Body of pancreas (tissue), 4 donors: Measurements from ENCODE around the gene PSMC6. TPM values are rescaled to one million over a fixed set of nuclear protein-coding genes. Genes with fewer than 3 reads are reported as not detected.
A peak's percentile ranks its signal among the peaks of the same experiment; 100 is the strongest.

ENCODE experiments used
- ATAC-seq: fragments of 150-250 bp; one replicate; pipeline ENCODE4 v1.9.1; 2016
- DNase-seq, 4 donors: peaks; one replicate each; pipeline ENCODE4 v3.0.0-alpha.2; 2019
- H3K27ac ChIP-seq, 4 donors: fragments of 200-600 bp; sonication (generic); 1 replicate in 3 of 4; 2 replicates in 1 of 4; pipeline versions ENCODE4 v1.5.1 to v1.6.1; 2016 to 2019; ENCODE audit warnings: mild to moderate bottlenecking in 1 of 4, mixed read lengths in 1 of 4, moderate library complexity in 1 of 4
- H3K27me3 ChIP-seq, 2 donors: fragments of 200-600 bp; sonication (generic); one replicate each; pipeline ENCODE4 v1.6.0; 2016; ENCODE audit warnings: mild to moderate bottlenecking in 1 of 2
- H3K36me3 ChIP-seq, 2 donors: fragments of 200-600 bp; sonication (generic); replicated peaks in 1 of 2; 2 replicates each; pipeline ENCODE4 v1.5.1; 2016; ENCODE audit warnings: low read depth in 2 of 2; ENCODE audit not compliant: insufficient read depth in 1 of 2
- H3K4me1 ChIP-seq: fragments of 200-600 bp; sonication (generic); one replicate; pipeline ENCODE4 v1.6.0; 2016
- H3K4me3 ChIP-seq, 2 donors: fragments of 200-600 bp; sonication (generic); 1 replicate in 1 of 2; 2 replicates in 1 of 2; pipeline ENCODE4 v1.5.1; 2016 to 2019
- H3K9me3 ChIP-seq, 3 donors: fragments of 200-600 bp; sonication (generic); 1 replicate in 2 of 3; 2 replicates in 1 of 3; pipeline ENCODE4 v1.5.1; 2016
- CTCF ChIP-seq, 7 experiments: fragments of 450-650 bp in 4 of 7; fragments of 200-600 bp in 3 of 7; sonication (generic) in 3 of 7; IDR thresholded peaks; one replicate each; pipeline ENCODE4 v1.5.1; 2016 to 2019; ENCODE audit warnings: antibody characterized with exemption in 7 of 7
- POLR2A ChIP-seq, 3 donors: fragments of 450-650 bp; IDR thresholded peaks; one replicate each; pipeline ENCODE4 v1.6.1; 2016; ENCODE audit warnings: antibody characterized with exemption in 3 of 3, mild to moderate bottlenecking in 2 of 3
- WGBS, 2 donors: methylation state at CpG; one replicate each; pipeline ENCODE4 v1.1.5; 2017; 5-methylcytosine and 5-hydroxymethylcytosine counted together
- intact Hi-C: fragments of 100-400 bp; cut with DNase I; formaldehyde crosslinking; loops from one replicate; pipeline ENCODE4 v1.15.1; 2023
- total RNA-seq, 2 donors: library from RNA; depleted of rRNA; stranded (reverse); fragments of >200 nt; gene quantifications; one replicate each; pipeline ENCODE4 v1.1.0, GENCODE V29; 2016

PSMC6 gene
- total RNA-seq, 2 donors from 2014 or later: 37.2 to 66.7 TPM

DNA sequence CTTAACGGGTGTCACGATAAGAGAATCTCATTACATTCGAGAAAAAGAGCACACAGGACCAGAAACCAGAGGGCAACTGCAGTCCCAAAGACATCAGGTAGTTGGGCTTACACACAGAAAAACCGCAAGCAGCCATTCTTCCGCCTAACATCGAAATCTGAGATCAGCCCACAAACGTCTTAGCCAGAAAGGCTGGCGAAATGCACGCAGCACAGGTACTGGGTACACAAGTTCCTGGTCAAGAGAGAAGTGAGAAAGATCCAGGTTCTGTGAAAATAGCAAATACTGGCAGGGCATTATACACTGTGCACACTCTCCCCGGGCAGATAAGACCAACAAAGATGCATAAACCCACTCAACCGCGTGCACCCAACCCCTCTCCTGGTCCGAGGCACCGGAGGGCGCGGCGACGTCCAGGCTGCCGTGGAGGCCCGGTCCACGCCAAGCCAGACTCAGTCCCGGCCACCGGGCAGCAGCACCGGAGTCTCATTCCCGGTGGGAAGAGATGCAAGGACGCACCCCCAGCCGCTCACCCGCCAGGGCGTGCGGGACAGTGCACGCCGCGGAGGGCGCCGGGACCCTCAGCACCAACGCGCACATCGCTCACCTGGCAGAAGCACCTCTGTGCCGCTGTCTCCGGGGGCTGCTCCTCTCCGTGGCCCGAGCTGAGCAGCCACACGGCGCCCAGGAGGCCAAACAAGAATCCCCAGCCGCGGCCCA lies 12.1 kb upstream of the PSMC6 start:
- peak; percentile 50 to 59 (median 54) for DNase-seq
- peaks cover 54% of the 10 kb centered on the region for H3K4me1 ChIP-seq

DNA sequence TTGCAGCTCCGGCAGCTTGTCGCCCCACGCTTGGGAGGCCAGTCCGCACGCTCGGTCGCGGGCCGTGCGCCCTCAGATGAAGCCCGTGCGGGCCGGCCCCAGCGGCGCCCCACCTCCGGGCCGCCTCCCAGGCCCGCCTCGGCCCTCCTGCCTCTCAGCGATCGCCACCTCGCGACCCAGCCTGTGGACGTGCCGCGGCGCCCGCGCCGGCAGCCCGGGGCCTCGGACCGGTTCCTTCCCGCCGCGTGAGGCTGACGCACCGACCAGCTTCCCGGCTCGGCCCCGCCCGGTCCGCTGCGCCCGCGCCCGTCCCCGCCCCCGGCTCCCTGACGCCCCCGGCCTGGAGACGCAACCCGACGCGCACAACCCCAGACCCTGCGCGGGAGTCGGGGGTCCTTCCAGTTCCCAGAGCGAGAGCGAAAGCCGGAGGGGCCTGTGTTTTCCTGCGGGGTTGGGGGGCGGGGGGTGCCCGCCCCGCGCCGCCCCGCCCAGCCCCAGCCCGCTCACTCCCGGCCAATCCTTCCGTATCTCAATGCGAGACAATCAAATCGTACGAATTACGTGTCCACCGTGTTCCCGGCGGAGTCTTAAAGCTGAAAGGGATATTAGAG lies 11.4 kb upstream of the PSMC6 start, which contains the start of gene ERO1A:
TSS of gene ERO1A (minus strand) at position 78 of the 611 bp plus-strand sequence. CDS start at position 1, 77 bp downstream.
- 0 to 1% methylated on average over 12 to 70 of the region's 78 CpGs for WGBS, 2 donors

More for the DNA sequence above, 12.1 kb upstream of the PSMC6 start:
- peak overlapping the region; percentile 69 for H3K4me3 ChIP-seq
- TF ChIP-seq CTCF (IDR thresholded peaks at IDR 0.05): peak in 1 of 7 experiments; percentile 16
- TF ChIP-seq POLR2A (IDR thresholded peaks at IDR 0.05): peak in 1 of 3 donors; percentile 70
- peak; percentile 30 for ATAC-seq
- WGBS, 2 donors: 0 to 1% methylated on average over 8 to 44 of the region's 46 CpGs
- peak overlapping the region; percentile 95 to 99 (median 98) for H3K27ac ChIP-seq
- intact Hi-C loops: no loop called here
- no peaks in the 10 kb centered on the region for H3K27me3 ChIP-seq
- H3K36me3 ChIP-seq: no peaks in the 10 kb centered on the region
- no peaks in the 10 kb centered on the region for H3K9me3 ChIP-seq

DNA sequence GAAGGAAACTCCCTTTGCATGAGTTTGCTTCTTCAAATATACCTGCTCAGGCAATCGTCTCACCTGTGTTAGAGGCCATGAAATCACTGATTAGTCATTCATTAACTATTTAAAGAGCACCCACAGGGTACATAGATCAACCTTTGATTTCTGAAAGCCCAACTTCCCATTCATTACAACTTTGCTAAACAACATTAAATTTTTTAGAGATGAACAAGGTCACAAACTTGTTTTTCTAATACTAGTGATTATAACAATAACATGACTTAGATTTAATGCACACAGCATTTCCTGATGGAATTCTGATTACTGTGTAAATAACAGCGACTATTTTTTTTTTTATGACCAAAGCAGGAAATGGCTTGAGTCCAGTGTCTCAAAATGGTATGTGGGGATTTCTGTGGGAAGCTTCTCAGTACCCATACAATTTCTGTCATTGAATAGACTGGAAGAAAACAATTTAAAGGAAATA lies 6.3 kb upstream of the PSMC6 start:
- TF ChIP-seq CTCF (IDR thresholded peaks at IDR 0.05) (peak in 1 of 7 experiments; percentile 5), POLR2A (IDR thresholded peaks at IDR 0.05) (no peak)
- Histone ChIP-seq H3K4me1 (peaks cover 38% of the 10 kb centered on the region), H3K9me3 (no peaks in the 10 kb centered on the region), H3K27me3 (no peaks in the 10 kb centered on the region), H3K27ac (peak overlapping the region; percentile 76 to 88 (median 79)), H3K4me3 (no peak overlapping the region), H3K36me3 (no peaks in the 10 kb centered on the region)
- ATAC-seq: peak; percentile 90
- WGBS, 2 donors: 5 to 9% methylated on average over 2 of the region's 2 CpGs
- intact Hi-C loops: no loop called here
- peak in 2 of 4 donors; percentile 29 to 39 for DNase-seq

More for the DNA sequence above, 11.4 kb upstream of the PSMC6 start, which contains the start of gene ERO1A:
- Histone ChIP-seq H3K36me3 (no peaks in the 10 kb centered on the region), H3K27me3 (no peaks in the 10 kb centered on the region), H3K4me1 (peaks cover 54% of the 10 kb centered on the region), H3K4me3 (peak within 1 kb of the TSS; percentile 69), H3K27ac (peak within 1 kb of the TSS; percentile 95 to 99 (median 98)), H3K9me3 (no peaks in the 10 kb centered on the region)
- peak; percentile 87 to 90 (median 88) for DNase-seq
- TF ChIP-seq CTCF (IDR thresholded peaks at IDR 0.05) (peak in 1 of 7 experiments; percentile 22), POLR2A (IDR thresholded peaks at IDR 0.05) (peak; percentile 28 to 87 (median 77))
- intact Hi-C loops: no loop called here
- peak; percentile 92 for ATAC-seq

- DNase-seq: no peak
- peak; percentile 7 for ATAC-seq
- Histone ChIP-seq H3K9me3 (no peaks in the 10 kb centered on the region), H3K36me3 (no peaks in the 10 kb centered on the region), H3K27ac (peak overlapping the region; percentile 76 to 88 (median 79)), H3K4me1 (peaks cover 39% of the 10 kb centered on the region), H3K4me3 (no peak overlapping the region), H3K27me3 (no peaks in the 10 kb centered on the region)
- intact Hi-C loops: no loop called here
- 62 to 63% methylated on average over 3 of the region's 3 CpGs for WGBS, 2 donors
- TF ChIP-seq CTCF (IDR thresholded peaks at IDR 0.05) (no peak), POLR2A (IDR thresholded peaks at IDR 0.05) (no peak)
Observed at GRCh38 chr14:52701223-52701622, 5.8 kb upstream of the PSMC6 start.
